ENCODE measurements around the gene EIF3J. TPM values are rescaled to one million over a fixed set of nuclear protein-coding genes. Genes with fewer than 3 reads are reported as not detected.
"Not testable (repeated sequence)": the region's sequence is repeated elsewhere in the genome, so short reads cannot be mapped to it uniquely, and the experiment has no call there.

EIF3J gene, protein sequence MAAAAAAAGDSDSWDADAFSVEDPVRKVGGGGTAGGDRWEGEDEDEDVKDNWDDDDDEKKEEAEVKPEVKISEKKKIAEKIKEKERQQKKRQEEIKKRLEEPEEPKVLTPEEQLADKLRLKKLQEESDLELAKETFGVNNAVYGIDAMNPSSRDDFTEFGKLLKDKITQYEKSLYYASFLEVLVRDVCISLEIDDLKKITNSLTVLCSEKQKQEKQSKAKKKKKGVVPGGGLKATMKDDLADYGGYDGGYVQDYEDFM
- 66.5 and 81.5 TPM in 2 replicates for polyA plus RNA-seq (2014; cell fraction: cytosol; rRNA removed)
- polyA plus RNA-seq (2014; cell fraction: nucleus; rRNA removed): 54.9 and 68.0 TPM in 2 replicates

DNA sequence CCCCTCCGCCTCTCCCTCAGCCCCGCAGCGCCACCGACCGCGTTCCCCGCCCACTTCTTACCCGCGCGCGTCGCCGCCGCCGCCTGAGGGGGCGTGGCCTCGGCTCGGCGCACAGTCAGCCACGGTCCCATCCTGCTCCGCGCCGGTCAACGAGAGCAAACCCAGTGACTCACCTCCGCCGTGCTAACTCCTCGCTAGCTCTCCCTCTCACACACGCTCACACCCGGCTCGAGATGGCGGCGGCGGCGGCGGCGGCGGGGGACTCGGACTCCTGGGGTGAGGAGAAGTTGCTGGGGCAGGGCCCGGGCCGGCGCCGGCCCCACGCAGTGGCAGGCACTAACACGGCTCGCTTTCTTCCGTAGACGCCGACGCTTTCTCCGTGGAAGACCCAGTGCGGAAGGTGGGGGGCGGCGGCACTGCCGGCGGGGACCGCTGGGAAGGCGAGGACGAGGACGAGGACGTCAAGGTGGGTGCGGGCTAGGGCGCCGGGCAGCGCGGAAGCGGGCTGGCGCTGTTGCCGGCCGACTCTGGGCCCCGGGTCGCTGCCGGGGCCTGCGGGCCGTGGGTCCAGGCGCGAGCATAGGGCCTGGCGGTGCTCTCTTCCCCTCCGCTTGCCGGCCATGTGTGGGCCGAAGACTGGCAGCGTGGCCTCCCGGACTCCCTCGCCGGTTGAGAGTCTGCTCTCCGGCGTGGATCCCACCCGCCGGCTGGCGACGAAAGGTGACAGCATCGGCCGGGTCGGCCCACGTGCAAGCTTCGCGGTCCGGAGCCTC lies at the start of gene EIF3J:
Gene EIF3J, plus strand, starts transcription at position 186 of the 773 bp plus-strand sequence. Its CDS starts 48 bp downstream, at position 234.
- peak; percentile 94 for DNase-seq (ENCODE audit: low spot score)

DNA sequence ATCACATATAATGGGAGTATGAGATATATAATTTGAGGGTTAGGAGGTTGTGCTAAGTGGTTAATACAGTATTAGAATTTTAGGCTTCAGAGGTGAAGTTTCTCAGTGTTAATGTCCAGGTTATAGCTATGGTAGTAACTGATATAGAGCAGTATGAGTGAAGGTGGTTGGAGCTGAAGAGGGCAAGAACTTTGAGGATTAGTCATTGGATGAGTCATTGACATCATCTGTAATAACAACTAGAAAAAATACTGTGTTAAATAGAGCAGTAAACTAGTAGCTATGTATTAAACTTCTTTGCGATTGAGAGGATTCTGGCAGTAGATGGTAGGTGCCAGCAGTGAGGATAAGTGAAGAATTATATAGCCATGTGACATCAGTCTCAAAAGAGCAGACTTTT lies 47.5 kb upstream of the EIF3J start:
- DNase-seq (ENCODE audit: low spot score): no peak

DNA sequence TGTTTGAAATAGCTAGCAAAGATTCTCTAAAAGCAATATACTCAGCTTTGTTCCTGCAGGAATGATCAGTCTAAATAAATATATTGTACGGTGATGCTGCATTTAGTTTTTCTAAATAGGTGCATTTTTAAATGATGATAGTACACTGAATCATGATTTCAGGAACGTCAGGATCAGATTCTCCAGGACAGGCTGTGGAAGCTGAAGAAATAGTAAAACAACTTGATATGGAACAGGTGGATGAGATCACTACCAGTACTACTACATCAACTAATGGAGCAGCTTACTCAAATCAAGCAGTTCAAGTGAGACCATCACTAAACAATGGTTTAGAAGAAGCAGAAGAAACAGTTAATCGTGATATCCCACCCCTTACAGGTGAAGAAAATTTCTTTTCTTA lies 46.3 kb upstream of the EIF3J start:
- DNase-seq (ENCODE audit: low spot score): no peak

DNA sequence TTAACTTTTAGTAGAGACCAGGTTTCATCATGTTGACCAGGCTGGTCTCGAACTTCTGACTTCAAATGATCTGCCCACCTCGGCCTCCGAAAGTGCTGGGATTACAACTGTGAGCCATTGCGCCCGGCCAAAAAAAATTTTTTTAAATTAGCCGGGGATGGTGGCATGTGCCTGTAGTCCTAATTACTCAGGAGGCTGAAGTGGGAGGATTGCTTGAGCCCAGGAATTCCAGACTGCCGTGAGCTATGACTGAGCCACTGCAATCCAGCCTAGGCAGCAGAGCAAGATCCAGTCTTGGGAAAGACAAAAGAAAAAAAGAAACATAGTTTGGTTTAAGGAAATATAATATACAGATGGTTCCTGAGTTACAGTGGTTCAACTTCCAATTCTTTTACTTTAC lies 44.9 kb upstream of the EIF3J start:
- no peak for DNase-seq (ENCODE audit: low spot score)

DNA sequence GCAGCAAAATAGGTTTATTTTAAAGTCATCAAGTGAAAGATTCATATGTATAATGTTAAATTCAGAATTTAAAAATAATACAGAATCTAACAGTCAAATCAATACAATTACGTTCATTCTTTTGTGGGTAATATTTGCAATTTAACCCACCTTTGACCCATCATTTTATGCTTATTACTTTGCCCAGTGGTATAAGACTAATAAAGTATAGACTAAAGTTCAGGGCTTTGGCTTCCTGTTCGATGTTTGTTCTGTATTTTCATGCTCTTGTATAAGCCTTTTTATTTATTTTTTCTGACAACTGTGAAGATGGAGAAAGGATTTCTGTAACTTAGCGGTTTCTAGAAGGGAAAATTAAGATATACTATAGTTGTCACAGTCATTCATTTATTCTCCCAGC lies 44.3 kb upstream of the EIF3J start:
- no peak for DNase-seq (ENCODE audit: low spot score)

- DNase-seq (ENCODE audit: low spot score): no peak
Measured at GRCh38 chr15:44495562-44495961, 41.4 kb upstream of the EIF3J start.

- DNase-seq (ENCODE audit: low spot score): no peak
Measured at GRCh38 chr15:44500555-44500954, 36.4 kb upstream of the EIF3J start.

GRCh38 chr15:44501768-44502366 lies 35.1 kb upstream of the EIF3J start:
- peak; percentile 31 for DNase-seq (ENCODE audit: low spot score)

DNA sequence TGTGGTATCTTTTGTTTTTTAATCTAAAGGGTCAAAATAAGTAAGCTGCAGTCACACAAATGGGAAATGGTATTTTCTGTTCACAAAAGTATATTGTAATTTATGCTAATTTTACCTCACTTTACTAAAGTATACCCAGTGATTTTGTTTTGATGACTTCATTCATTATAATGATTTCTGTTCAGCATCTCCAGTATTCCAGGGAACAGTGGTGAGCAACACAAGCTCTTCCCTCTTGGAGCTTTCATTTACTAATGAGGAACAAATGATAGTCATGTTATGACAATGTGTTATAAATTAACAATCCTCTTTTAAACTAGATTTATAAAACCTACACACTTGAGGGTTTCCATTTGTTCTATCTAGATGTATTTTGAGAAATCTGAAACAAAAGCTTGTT lies 20.5 kb upstream of the EIF3J start:
- no peak for DNase-seq (ENCODE audit: low spot score)

DNA sequence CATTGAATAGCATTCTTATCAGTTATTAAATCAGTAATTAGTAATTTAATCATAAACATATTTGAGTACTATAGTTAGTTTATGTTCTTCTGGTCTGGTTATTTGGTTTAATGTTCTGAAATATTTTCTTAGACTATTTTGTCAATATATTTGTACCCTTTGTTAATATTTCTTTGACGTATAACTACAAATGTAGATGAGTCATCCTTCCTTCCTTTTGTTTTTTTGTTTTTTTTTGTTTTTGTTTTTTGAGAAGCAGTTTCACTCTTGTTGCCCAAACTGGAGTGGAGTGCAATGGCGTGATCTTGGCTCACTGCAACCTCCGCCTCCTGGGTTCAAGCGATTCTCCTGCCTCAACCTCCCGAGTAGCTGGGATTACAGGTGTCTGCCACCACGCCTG lies 17.4 kb upstream of the EIF3J start:
- no peak for DNase-seq (ENCODE audit: low spot score)

DNA sequence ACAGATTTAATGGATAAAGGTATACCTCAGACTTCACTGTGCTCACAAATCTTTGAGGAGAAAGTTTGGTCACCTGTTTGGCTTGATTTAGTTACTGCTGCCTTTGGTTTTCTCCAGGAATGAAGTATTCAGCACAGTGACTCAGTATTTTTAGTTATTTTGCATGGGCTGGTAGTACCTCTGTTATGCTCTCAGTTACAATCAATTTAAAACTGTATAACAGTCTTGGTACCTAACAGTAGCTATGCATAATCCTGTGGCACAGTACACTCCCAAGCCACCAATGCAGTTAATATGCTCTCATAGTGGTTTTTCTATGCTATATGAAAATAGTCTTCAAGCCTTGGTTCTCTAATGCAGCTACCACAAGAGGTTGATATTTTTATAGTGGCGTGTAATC lies 11.9 kb upstream of the EIF3J start:
- no peak for DNase-seq (ENCODE audit: low spot score)

DNA sequence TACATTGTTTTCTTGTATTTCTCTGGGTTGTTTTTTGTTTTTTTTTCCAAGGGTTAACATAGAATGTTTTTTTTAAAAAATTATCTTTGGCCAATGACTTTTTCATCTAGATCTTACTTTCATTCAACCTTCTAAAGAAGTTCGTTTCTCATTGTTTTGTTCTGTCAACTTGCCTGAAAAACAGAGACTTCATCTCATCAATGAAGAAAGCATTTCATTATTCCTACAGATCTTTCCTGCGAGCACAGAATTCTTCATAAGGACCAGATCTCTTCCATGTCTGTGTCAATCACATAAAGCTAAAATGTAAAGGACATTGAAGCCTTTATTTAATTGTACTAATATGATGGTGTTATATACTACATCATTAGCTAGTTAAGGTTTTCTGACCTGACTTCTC lies 9.7 kb upstream of the EIF3J start:
- DNase-seq (ENCODE audit: low spot score): no peak

GRCh38 chr15:44529864-44530604 lies 6.9 kb upstream of the EIF3J start:
- DNase-seq (ENCODE audit: low spot score): no peak

DNA sequence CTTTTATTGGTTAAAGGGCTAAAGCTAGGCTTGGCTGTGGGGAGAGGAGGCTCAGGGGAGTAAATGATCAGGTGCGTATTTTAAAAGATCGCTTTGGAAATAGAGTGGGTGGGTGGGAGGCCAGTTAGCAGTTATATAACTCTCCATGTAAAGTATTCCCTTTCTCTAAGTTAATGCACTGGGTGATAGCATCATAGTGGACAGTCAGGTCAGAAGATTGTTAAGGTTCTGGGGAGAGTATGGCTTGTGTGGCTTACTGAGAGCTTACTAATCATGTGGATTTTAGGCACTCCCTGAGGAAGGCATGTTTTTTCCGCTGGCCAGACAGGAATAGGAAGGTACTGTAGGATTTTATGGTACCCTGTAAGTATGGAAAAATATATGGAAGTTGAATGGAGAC lies 6.3 kb upstream of the EIF3J start:
- DNase-seq (ENCODE audit: low spot score): no peak

DNA sequence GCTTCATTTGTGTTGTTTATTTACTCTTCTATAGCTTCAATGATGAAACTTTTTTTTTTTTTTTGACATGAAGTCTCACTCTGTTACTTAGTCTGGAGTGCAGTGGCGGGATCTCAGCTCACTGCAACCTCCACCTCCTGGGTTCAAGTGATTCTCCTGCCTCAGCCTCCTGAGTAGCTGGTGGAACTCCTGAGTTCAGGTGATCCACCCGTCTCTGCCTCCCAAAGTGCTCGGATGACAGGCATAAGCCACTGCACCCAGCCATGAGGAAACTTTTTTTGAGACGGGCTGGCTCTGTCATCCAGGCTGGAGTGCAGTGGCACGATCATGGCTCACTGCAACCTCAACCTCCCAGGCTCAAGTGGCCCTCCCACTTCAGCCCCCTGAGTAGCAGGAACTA lies 4.7 kb upstream of the EIF3J start:
- not testable (repeated sequence) for DNase-seq (ENCODE audit: low spot score)

DNA sequence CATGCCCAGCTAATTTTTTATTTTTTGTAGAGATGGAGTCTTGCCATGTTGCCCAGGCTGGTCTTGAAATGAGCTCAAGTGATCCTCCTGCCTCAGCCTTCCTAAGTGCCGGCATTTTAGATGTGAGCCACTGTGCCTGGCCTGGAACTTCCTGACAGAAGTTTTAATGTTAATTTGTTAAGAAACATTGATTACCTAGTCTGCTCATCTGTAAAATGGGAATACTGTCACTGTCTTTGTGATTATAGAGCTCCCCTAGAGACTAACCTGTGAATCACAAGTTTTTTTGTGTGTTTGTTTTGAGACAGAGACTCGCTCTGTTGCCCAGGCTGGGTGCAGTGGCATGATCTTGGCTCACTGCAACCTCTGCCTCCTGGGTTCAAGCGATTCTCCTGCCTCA lies 4.3 kb upstream of the EIF3J start:
- DNase-seq (ENCODE audit: low spot score): no peak

GRCh38 chr15:44535092-44535491 lies 1.9 kb upstream of the EIF3J start:
- DNase-seq (ENCODE audit: low spot score): no peak

DNA sequence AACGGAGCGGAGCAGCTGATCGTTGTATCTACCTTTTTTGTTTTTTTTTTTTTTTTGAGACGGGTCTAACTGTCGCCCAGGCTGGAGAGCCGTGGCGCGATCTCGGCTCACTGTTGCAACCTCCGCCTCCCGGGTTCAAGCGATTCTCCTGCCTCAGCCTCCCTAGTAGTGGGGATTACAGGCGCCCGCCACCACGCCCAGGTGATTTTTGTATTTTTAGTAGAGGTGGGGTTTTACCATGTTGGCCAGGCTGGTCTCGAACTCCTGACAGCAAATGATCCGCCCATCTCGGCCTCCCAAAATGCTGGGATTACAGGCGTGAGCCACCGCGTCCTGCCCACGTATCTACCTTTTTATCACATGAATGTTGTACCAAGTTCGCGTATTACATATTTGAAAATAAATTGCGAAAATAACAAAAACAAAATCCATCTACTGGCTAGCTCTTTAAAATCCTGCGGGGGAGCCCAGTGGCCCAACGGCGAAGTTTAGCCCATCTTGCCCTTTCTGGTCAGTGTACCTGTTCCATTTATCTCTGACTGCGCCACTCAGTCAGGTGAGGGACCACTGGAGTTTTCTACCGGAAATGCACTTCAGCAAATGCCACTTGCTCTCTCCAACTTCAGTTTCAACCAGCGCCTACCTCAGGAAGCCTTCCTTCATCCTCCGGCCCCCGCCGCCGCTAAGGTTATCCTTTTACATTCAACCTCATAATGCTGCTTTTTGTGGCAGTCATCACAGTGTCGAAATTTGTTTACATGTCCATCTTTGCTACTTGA lies 1.2 kb upstream of the EIF3J start:
- DNase-seq (ENCODE audit: low spot score): no peak

GRCh38 chr15:44536302-44536961 lies 515 bp upstream of the EIF3J start:
- DNase-seq (ENCODE audit: low spot score): peak; percentile 89

GRCh38 chr15:44537735-44538240 lies 841 bp downstream of the EIF3J start:
- no peak for DNase-seq (ENCODE audit: low spot score)

Measured in SK-N-DZ (cell line).